GM12874 (cell line): ENCODE results near the gene MACROD2.
A peak's percentile ranks its signal among the peaks of the same experiment; 100 is the strongest.

Experiments used
- CTCF ChIP-seq: IDR thresholded peaks from 2 replicates; pipeline ENCODE4 v1.5.1; 2011; ENCODE audit warnings: low read depth, mild to moderate bottlenecking, control low read depth, low read length, moderate library complexity; ENCODE audit not compliant: insufficient read depth

Gene MACROD2

DNA sequence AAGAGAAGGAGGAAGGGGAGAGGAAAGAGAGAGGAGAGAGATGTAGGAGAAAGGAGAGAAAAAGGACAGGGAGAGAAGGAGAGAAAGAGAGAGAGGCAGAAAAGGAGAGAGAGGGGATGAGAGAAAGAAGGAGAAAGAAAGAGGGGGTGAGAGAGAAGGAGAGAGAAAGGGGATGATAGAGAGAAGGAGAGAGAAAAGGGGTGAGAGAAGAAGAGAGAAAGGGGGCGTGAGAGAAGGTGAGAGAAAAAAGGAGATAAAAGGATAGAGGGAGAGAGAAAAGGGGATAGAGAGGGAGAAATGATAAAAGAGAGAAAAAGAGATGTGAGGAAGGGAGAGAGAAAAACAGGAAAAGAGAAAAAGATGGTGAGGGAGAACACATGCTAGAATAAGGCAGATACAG lies 1644.5 kb downstream of the MACROD2 start:
- TF ChIP-seq CTCF, result no peak

DNA sequence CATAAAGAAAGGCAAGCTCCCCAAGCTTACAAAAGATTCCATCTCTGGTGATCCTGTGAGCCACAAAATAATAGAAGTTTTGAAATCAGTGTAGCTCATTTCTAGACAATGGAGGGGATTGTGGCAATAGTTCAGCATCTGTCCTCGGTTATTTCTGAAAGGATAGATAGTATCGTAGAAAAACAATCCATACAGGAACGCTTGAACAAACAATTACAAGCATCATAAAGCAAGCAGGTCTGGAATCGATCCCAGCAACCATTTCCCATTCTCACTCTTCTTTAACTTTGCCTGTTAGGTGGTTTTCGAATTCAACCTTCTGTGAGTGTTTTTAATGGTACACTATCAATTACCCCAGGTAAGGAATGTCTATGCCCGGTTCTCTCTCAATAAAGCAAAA lies 1646.8 kb downstream of the MACROD2 start:
- TF ChIP-seq CTCF, result no peak

GRCh38 chr20:15642676-15643075 lies 1647.4 kb downstream of the MACROD2 start:
- TF ChIP-seq CTCF, result no peak

DNA sequence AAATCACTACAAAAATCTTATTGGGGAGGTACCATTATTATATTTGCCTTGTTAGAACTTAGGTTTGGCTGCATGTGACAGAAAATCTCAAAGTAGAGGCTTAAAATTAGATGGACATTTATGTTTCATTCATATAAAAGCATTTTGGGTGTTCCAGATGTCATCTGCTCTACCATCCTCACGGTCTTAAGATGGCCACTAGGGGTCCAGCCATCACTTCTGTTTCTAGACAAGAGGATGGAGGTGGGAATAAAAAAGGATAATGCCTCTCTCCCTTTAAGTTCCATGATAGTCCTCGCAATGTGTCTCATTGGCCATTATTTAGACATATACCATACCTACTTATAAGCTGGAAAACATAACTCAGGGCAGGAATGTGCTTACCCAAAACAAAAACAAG lies 1648.4 kb downstream of the MACROD2 start:
- peak; percentile 18; the same call in 1 of the 2 replicates for TF ChIP-seq CTCF

- no peak for TF ChIP-seq CTCF
These were observed 1650.5 kb downstream of the MACROD2 start for GRCh38 chr20:15645816-15646215.

DNA sequence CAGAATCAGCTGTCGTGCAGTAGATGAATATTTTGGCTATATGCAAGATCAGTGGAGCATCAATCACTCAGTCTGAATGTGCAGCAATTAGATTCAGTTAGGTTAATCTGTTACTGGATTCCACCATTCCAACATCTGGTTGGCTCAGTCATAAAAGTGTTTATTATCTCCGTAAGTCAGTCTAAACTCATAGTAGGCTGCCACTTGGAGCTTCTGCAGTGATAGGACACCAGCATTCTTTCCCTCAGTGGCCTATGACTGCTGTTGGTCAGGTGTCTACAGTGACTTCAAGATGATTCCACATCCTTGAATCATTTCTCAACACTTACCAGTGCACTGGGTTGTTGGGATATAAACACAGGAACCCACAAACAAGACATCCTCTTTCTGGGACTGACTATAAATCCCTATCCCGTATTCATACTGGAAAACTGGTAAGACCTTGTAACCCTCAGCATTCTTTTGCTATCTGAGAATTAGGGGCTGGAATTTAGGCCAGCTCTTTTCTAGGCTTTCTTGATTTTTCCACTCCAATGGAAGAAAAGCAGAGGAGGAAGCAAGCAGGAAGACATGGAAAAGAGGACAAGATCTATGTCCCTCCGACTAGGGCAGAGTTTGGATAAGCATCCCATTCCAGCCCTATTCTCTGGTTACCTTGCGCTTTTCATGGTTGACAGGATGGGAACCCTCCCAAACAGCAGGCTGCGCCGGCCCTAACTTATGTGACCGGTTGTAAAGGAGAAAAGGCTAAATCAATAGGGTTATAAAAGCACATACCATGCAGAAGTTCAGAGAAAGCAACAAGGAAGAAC lies 1658.3 kb downstream of the MACROD2 start:
- no peak for TF ChIP-seq CTCF

GRCh38 chr20:15654208-15654649 lies 1658.9 kb downstream of the MACROD2 start:
- TF ChIP-seq CTCF, result peak; percentile 69
